ENCODE measurements around the gene UGT1A3.

Gene UGT1A3

DNA sequence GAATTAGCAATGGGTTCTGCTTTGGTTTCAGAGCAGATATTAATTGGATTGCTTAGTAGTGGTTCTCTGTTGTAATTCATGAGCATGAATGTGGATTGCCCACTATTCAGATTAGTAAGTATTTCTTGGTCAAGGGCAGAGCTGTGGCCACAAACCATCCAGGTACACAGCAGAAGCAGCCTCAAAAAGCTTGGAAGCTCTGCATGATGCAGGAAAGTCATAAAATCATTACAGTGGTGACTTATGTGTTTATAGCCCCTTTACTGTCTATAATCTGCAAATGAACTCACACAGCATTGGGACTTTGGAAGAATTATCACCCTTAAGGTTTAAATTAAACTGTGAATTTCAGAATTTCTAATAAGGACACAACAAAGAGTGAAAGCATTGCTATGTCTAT is 29.3 kb downstream of the UGT1A3 start:
- no peak for DNase-seq (ENCODE audit: low spot score)

- no peak for DNase-seq (ENCODE audit: low spot score)
These were observed 30.0 kb downstream of the UGT1A3 start for GRCh38 chr2:233758849-233759248.

DNA sequence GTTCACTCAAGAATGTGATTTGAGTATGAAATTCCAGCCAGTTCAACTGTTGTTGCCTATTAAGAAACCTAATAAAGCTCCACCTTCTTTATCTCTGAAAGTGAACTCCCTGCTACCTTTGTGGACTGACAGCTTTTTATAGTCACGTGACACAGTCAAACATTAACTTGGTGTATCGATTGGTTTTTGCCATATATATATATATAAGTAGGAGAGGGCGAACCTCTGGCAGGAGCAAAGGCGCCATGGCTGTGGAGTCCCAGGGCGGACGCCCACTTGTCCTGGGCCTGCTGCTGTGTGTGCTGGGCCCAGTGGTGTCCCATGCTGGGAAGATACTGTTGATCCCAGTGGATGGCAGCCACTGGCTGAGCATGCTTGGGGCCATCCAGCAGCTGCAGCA is 31.2 kb downstream of the UGT1A3 start, which contains the start of gene UGT1A1:
TSS of gene UGT1A1 (plus strand) at position 228 of the 400 bp plus-strand sequence. CDS start at position 246, 18 bp downstream.
- no peak for DNase-seq (ENCODE audit: low spot score)

DNA sequence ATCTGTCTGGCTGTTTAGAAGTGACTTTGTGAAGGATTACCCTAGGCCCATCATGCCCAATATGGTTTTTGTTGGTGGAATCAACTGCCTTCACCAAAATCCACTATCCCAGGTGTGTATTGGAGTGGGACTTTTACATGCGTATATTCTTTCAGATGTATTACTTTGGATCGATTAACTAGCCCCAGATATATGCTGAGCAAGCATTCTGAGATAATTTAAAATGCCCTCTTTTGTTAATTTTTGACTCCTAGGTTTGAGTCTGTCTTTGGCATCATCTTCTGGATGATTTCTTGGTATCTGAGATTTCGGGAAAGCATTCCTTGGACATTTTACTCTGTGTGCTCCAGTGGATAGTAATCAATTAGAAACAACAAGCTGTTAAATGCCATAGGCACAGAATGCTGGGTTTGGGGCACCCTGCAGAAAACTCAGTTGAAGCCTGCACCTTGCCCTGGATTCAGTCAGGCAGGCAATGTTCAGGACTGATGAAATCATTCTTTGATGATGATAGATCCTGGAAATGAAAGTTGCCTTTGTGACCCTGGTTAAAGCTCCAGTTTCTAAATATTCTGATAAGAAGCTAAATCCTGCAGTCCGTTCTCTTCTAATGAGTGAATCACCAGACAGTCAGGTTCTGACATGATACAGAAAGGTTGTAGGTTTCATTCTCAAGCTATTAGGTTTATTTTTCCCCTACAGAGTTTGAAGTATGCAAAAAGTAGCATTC is 32.4 kb downstream of the UGT1A3 start:
- no peak for DNase-seq (ENCODE audit: low spot score)

GRCh38 chr2:233764264-233764663 is 35.4 kb downstream of the UGT1A3 start:
- DNase-seq (ENCODE audit: low spot score), result no peak

DNA sequence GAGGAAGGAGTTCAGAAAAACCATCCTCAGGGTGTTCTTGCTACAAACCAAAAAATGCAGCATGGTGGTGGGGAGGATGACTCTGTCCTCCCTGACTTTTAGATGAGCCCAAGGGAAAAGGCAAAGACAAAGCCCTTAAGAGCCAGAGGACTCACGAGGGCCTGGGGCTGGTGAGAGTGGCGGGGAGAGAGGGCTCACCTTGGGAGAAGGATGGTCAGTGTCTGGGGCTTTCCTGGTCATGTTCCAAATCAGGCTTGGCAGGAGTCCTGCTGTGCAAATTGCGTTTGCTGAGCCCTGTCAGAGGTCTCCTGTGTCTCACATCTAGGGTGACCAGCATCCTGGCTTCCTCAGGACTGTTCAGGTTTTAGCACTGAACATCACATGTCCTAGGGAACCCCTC is 35.9 kb downstream of the UGT1A3 start:
- no peak for DNase-seq (ENCODE audit: low spot score)

GRCh38 chr2:233766416-233766815 is 37.6 kb downstream of the UGT1A3 start:
- no peak for DNase-seq (ENCODE audit: low spot score)

GRCh38 chr2:233768076-233768475 is 39.2 kb downstream of the UGT1A3 start:
- no peak for DNase-seq (ENCODE audit: low spot score)

DNA sequence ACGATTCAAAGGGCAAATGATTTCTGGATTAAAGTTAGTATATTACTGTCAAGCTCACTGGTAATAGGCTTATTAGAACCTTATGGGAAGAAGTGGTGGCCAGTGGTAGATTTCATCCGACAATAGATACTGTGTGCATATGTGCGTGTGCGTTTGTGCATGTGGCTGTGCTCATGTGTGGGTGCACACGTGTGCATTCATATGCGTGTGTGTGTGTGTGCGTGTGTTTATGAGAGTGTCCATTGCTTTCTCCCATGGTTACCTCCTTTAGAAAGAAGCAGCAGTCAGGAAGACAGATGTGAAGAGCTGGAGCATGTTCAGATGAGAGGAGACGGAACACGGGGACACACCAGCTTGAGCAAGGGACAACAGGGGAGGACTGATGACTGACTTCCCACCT is 40.4 kb downstream of the UGT1A3 start:
- no peak for DNase-seq (ENCODE audit: low spot score)

GRCh38 chr2:233772153-233772552 is 43.3 kb downstream of the UGT1A3 start:
- no peak for DNase-seq (ENCODE audit: low spot score)

- no peak for DNase-seq (ENCODE audit: low spot score)
These were observed 43.7 kb downstream of the UGT1A3 start for GRCh38 chr2:233772583-233772982.

GRCh38 chr2:233773854-233774253 is 45.0 kb downstream of the UGT1A3 start:
- no peak for DNase-seq (ENCODE audit: low spot score)

GRCh38 chr2:233775414-233775813 is 46.6 kb downstream of the UGT1A3 start:
- no peak for DNase-seq (ENCODE audit: low spot score)

GRCh38 chr2:233778030-233778429 is 49.2 kb downstream of the UGT1A3 start, which contains the start of gene MROH2A:
Gene MROH2A (plus strand): TSS chr2:233778330. CDS start chr2:233779359, 1,029 bp downstream.
- DNase-seq (ENCODE audit: low spot score), result no peak

GRCh38 chr2:233779722-233780121 is 50.9 kb downstream of the UGT1A3 start:
- DNase-seq (ENCODE audit: low spot score), result no peak

DNA sequence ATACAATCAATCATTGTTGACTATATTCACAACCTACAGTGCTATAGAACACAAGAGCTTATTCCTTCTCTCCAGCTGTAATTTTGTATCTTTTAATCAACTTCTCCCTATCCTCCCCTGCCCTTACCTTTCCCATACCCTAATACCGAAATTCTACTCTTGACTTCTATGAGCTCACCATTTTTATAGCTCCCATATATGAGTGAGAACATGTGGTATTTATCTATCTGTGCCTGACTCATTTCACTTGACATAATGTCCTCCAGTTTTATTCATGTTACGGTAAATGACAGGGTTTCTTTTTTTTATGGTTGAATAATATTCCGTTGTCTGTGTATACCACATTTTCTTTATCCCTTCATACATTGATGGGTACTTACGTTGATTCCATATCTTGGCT is 51.9 kb downstream of the UGT1A3 start:
- no peak for DNase-seq (ENCODE audit: low spot score)

GRCh38 chr2:233789554-233789953 is 60.7 kb downstream of the UGT1A3 start:
- DNase-seq (ENCODE audit: low spot score), result no peak

DNA sequence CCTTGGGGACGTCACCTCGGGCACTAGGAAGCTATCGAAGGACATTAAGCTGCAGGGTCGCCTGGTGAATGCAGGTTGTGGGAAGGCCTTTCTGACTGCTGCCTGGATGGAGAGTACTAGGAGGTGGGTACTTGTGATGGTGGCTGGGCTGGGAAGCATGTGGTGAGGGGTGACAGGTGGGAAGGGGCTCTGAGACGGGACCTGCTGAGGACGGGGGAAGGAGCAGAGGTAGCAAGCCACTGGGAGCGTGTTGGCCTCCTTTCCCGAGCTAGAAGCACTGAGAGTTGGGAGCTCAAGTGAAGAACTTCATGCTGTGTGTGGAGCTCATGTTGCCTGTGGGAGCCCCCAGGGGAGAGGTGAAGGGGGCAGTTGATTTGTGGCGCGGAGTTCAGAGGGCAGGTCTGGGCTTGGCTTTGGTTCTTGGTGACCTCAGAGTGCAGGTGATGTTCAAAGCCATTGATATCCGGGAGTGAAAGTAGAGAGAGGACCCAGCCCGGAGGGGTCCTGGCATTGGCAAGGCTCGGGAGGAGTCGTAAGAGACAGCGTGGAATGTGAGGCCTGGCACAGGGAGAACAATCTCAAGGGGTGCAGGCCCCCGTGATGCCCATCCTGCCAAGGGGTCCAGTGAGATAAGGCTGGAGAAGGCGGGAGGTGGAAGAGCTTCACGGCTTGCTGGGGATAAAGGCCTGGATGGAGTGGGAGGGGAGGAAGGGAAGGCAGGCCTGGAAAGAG is 62.5 kb downstream of the UGT1A3 start:
- DNase-seq (ENCODE audit: low spot score), result no peak

DNA sequence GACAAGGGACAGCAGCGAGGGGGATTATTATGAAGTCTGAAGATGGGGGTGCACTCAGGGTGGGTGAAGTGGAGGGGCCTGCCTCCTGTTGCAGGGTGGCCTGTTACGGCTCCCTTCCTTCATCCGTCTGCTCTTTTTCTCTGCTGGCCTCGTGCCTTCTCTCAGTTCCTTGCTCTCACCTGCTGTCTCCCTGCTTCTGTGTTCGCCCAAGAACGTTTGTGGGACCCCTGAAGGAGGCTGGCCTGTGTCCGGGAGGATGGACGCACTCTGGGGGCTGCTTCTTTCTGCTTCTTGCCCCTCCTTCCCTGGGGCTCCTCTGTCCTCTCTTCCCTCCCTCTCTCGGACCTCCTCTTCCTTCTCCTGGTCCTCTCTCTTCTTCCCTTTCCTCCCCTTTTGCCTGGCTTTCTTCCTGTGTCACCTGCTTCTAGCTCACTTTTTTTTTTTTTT is 63.1 kb downstream of the UGT1A3 start:
- DNase-seq (ENCODE audit: low spot score), result no peak

- DNase-seq (ENCODE audit: low spot score), result no peak
These were observed 63.9 kb downstream of the UGT1A3 start for GRCh38 chr2:233792720-233793119.

- DNase-seq (ENCODE audit: low spot score), result no peak
These were observed 64.8 kb downstream of the UGT1A3 start for GRCh38 chr2:233793465-233794127.

DNA sequence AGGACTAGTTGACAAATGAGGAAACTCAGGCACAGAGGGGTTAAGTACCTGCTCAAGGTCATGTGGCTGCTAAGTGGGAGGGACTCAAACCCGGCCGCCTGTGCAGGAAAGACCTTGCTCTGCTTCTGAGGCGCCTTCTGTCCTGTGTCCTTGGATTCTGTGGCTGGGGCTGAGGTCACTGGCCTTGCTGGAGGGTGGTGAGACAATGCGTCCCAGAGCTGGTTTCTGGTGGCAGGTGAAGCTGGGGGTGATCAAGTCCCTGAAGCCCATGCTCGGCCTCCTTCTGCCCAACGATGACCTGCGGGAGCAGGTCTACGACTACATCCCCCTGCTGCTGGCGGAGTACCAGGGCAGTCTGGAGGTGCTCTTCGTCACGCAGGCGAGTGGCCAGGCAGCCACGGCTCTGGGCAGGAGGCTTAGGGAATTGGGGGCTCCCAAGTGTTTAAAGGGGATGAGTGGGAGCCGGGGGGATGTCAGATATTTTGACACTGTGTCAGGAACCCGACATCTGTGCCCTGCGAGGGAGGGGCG is 65.4 kb downstream of the UGT1A3 start:
- DNase-seq (ENCODE audit: low spot score), result no peak

All from cerebellar cortex (tissue), 1 donor.